CD4-positive, alpha-beta T cell treated with Interleukin-17A for 1 hour (primary cell): Measurements from ENCODE around the gene HPSE2.

Experiments
- DNase-seq: peaks from one replicate; pipeline ENCODE4 v3.0.0-alpha.2; 2020

The HPSE2 gene

DNA sequence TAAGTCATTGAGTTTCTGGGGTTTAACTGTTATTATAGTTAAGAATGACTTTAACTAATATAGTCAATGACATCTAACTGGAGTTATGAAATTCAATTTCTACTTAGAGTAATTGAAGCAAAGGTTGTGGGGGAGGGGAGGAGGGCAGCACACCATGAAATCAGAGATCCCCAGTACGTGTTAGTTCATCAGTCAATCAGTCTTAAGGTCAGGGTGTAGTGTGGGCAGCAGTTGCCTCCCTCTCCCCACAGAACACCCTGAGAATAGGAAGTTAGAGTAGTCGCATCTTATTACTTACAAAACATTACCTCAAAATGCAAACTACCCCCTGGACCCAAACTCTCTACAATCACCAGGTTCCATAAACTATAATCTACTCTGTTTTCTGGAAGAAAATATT, 781.9 kb downstream of the HPSE2 start:
- no peak for DNase-seq

GRCh38 chr10:98450618-98451017, 785.0 kb downstream of the HPSE2 start:
- no peak for DNase-seq

GRCh38 chr10:98449287-98449686, 786.4 kb downstream of the HPSE2 start:
- DNase-seq = no peak

DNA sequence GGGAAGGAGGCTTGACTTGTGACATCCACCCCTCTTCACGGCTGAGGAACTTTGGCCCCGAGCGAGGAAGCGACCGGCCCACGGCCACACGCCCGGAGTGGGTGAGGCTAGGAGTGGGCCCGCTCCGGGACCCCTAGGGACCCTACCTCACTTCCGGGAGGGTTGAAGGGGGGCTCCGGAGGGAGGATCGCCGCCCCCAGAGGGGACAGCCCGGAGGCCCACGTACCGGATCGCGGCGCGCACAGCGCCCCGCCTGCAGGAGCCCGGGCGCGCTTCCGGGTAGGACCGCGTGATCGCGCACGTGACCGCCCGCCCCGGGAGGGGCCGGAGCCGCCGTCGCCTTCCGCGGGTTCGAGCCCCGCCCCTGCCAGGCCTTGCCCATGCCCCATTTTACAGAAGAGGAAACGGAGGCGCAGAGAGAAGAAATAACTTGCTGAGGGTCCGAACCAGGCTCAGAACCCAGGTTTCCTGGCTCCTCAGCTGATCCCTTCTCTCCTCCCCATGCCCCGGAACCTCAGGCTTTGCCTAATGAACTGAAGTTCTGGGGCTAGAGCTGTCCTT, 788.9 kb downstream of the HPSE2 start, which contains the start of gene HPS1:
HPS1 (minus strand) TSS at position 275 of the 561 bp plus-strand sequence. CDS start 3,695 bp downstream, outside the sequence.
- DNase-seq = peak; percentile 78

DNA sequence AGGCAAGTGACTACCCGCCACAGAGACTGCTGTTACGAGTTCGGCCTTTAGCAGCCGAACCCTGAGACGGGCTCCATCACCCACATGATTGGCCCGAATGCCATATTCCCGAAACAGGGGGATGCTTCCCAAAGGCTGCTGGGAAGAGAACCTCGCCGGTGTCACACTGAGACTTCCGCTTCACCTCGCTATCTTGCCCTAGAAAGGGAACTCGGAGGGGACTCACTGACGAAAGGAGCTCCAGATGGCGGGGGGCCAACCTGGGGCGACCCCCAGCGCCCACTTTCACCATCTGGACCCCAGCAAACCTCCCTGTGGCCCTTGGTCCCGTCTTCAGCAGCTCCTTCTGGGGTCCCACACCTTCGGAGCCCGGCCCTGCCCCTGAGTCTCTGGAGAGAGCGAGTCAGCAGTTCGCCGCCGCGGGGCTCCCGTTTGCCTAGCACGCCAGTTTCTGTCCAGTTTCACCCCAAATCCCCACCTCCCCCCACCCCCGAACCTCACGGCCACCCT, 789.4 kb downstream of the HPSE2 start:
- DNase-seq = peak; percentile 36

DNA sequence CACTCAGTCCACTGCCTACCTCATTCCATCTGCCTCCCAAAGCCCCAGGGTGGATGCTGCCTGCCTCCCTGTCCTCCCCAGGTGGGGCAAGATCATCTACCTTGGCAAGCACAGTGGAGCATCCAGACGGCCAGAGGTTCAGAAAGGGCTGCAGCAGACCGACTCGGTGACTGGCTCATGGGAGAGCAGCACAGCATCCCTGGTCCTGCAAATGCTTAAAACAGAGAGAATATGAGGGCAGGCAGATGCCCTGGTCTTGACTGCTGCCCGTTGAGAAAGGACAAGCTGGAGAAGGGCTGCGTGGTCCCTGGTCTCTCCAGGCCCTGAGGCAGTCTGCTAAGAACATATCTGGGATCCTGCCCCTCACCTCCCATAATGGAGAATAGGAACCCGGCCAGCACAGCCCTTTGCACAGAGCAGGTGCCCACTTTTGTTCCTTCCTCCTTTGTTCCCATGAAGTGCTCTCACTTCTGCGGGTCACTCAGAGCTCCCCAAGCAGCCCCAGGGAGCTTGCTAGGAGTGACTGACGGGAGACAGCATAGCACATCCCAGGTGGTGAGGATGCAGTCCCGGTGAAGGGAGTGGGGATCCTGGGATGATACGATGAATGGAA, 790.3 kb downstream of the HPSE2 start:
- DNase-seq = no peak

DNA sequence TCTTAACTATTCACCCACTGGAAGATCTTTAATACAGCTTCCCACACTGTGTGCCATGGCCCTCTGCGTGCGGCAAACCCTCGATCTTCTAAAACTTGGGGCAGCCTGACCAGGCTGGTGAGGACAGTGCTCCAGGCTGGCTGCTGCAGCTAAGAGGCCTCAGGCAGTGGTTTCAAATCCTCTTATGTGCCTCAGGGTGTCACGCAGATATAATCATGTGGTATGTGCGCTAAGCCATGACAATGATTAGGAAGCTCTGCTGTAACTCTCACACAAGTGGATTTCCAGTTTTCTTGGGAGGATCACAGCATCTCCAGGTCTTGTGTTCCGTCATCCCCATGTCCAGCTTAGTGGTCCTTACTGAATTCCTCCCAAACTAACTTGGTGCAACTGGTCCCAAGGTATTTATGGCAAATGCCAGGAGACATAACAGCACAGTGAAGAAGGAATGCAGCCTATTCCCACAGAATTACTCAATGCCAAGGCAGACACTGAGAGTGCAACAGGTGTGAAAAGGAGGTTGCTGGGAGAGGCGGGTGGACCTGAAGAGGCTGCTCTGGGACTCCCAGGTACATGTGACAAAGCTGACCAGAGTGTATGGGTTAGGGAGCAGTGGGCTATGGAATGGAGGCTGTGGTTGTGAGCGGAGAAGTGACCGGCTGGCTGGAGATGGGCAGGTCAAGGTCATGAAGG, 791.2 kb downstream of the HPSE2 start:
- no peak for DNase-seq

GRCh38 chr10:98438715-98439114, 796.9 kb downstream of the HPSE2 start:
- DNase-seq = no peak

GRCh38 chr10:98436704-98437103, 798.9 kb downstream of the HPSE2 start:
- no peak for DNase-seq

DNA sequence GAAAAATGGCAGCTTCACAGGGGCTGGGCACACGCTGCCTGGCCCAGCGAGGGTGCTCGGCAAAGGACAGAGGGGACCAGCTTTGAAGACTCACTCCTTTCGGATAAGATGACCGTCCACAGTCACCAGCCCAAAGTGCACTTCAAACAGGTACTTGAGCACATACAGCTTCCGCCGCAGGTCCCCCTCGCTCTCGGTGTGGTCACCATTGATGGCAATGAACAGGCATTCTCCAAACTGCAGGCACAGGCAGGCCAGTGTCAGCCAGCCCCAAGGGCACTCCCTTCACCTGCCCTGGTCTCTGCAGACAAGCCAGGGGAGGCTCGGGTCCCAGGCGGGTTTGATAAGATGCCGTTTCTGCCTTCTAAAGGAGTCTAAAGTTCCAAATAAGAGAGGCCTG, 800.5 kb downstream of the HPSE2 start:
- DNase-seq = no peak

DNA sequence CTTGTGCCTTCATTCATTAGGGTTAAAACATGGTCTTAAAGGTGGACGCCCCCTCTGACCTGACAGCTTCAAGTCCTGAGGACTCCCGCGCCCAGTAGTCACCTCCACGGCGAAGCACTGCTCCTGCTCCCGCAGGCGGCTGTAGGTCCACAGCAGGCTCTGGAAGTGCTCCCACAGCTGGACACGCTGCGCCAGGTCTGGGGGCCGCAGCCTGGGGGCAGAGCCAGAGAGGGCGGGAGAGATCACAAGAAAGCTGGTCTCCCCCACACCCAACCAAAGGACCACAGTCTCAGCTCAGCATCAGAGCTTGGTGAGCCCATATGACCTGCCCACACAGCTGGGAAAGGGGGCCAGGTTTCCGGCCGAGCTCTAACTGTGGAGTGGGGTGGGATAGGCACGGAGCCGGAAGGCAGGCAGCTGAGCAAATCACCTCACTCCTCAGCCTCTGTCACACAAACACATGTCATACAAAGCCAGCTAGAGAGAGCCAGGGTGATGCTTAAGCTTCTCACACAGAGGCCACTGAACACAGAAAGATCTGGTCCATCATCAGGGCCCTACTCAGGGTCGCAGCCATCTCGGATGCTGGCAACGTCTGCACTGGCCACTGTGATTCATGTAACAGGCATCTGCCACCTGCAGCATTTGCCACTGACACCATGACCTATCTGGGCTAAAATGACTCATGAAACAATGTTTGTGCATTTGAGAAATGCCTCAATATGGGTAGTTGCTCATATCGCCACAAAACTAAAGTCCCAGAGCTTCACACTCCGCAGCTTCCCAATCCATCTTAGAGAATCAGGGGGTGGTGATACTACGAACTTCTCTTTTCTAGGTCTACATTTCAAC, 801.5 kb downstream of the HPSE2 start:
- DNase-seq = no peak

- no peak for DNase-seq
Measured at GRCh38 chr10:98433371-98433770, 802.3 kb downstream of the HPSE2 start.

DNA sequence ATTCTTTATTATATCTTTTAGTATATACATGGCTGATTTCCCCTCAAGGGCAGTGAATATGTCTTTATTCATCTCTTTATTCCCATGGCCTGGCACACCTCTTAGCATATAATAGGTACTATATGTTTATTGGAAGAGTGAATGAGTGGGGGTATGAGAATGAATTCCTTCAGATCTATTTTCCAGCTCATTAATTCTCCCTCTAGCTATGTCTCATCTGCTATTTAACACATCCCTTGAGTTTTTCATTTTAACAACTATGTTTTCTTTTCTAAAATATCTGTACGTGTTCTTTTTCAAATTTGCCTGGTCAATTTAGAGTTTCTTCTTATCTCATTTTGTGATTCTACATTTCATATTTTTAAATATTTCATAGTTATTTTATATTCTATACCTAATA, 803.3 kb downstream of the HPSE2 start:
- no peak for DNase-seq

GRCh38 chr10:98431016-98431415, 804.6 kb downstream of the HPSE2 start:
- DNase-seq = no peak

DNA sequence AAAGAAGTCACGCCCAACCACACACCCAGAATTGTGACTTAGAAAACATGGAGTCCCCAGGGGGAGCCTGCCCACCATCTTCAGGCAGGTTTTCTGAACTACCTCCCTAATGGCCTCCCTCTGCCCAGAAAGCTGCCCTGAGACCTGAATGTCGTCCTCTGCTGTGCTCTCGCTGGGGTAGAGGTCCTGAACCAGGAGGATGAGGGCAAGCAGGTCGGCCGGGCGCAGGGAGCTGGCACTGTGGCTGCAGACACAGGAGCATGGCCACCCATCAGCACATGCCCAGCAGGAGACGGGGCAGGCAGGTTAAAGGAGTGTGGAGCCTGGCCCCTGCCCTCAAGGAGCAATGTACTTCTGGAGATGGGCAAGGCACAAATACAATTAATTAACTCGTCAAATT, 805.2 kb downstream of the HPSE2 start:
- no peak for DNase-seq

GRCh38 chr10:98429320-98430072, 806.2 kb downstream of the HPSE2 start:
- no peak for DNase-seq

DNA sequence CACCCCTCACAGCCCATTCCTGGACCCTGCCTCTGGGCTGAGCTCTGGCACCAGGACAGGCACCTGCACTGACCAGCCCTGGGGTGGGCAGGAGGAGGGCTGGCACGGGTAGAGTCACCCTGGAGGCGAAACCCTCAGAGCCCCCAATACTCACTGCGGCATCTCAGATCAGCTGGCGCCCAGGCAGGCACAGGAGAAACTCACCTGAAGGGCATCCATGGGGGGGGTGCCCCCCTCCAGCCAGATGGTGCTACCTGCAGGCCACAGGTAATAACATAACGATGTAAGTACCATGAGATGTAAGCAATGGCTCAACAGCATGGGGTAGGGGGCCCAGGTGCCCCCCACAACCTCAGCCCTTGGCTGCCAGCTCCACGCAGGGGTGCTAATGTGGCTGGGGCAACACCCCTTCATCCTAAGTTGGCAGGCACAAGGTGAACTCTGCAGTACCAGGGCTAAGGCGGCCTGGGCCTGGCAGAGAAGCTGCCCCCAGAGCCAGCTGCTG, 808.6 kb downstream of the HPSE2 start:
- DNase-seq = no peak

GRCh38 chr10:98425511-98426352, 809.9 kb downstream of the HPSE2 start:
- peak; percentile 54 for DNase-seq

DNA sequence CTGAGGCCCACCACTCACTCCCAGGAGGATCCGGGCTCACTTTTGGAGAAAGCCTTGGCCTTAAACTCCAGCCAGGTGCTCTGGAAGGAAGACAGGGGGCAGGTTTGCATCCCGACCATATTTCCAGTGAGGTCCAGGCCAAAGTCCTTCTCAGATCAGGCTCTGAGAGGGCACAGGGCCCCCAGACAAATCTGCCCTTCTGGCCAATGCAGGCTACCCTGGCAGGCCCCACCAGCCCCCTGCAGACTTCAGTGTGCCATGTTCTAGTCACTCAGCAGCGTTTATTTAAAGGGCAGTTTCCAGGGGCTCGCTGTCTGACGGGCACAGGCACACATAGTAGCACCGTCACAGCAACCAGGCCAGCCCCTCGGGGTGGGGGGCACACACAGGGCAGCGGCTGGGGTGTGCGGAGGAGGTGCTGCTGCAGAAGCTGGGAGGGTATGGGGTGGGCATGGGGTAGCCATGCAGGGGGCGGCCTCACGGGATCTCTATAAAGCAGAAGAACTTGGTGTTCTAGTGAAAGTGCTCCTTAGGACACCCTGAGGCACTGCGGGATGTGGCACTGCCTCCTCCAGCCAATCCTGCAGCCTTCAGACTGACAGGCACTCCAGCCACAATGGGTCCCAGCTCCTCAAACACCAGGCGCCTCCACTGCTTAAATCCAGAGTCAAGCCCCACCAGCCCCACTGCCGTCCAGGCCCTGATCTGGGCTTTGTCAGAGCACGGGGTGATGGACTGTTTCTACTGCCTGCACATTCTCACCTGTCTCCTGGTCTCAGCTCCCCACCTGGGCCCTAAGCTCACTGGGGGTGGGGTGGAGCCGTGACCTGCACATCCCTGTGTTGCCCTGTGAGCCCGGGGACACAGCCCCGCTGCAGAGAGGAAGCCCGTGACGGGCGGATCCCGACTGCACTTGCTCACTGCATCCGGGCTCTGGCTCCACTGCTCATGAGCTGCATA, 811.1 kb downstream of the HPSE2 start:
- no peak for DNase-seq

DNA sequence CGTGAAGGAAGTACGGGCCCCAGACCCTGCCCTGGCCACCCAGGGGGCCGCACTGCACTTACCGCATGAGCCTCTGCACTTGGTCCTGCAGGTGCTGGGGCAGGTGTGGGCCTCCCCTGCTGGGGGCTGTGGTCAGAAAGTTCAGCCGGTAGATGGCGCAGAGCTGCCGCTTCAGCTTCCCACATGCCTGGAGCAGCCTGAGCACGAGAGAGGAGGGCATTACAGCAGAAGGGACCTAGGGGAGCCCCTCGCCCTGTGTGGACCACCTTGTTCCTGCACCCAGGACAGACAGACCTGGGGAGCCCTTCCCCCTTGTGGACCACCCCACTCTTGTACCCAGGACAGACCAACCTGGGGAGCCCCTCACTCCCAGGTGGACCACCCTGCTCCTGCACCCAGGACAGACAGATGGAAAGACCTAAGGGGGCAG, 811.9 kb downstream of the HPSE2 start:
- DNase-seq = no peak
